Motor neuron (in vitro differentiated cells): Measurements from ENCODE around the gene ARSI. TPM values are rescaled to one million over a fixed set of nuclear protein-coding genes. Genes with fewer than 3 reads are reported as not detected.
"Not testable (repeated sequence)": the region's sequence is repeated elsewhere in the genome, so short reads cannot be mapped to it uniquely, and the experiment has no call there.

ENCODE experiments used
- ATAC-seq, 8 experiments: fragments of 200-7000 bp; cut with Tn5 transposase; replicated peaks in 6 of 8; 2 replicates each; pipeline ENCODE4 v1.8.0; 2021; ENCODE audit warnings: mild to moderate bottlenecking in 8 of 8, moderate library complexity in 8 of 8
- H3K27ac ChIP-seq, 2 donors: fragments of 250-450 bp; sonication (Bioruptor Pico); 2 replicates each; pipeline ENCODE4 v1.9.0; 2021; ENCODE audit warnings: antibody characterized with exemption in 2 of 2, mild to moderate bottlenecking in 2 of 2, moderate library complexity in 1 of 2
- H3K4me1 ChIP-seq, 2 donors: fragments of 250-450 bp; sonication (Bioruptor Pico); replicated peaks in 1 of 2; 2 replicates each; pipeline ENCODE4 v1.6.1; 2021; ENCODE audit warnings: antibody characterized with exemption in 2 of 2, mild to moderate bottlenecking in 2 of 2, moderate library complexity in 1 of 2
- H3K4me3 ChIP-seq, 5 donors: fragments of 250-450 bp; sonication (Bioruptor Pico); 2 replicates each; pipeline ENCODE4 v1.9.0; 2021; ENCODE audit warnings: antibody characterized with exemption in 5 of 5, mild to moderate bottlenecking in 5 of 5, moderate library complexity in 4 of 5
- WGBS, 10 experiments: fragments of 450-650 bp; shearing (Covaris generic); methylation state at CpG; one replicate each; pipeline ENCODE4 v1.0.0; 2022; 5-methylcytosine and 5-hydroxymethylcytosine counted together
- in situ Hi-C, 9 experiments: fragments of 400-800 bp; cut with MboI; loops; one replicate each; pipeline ENCODE4 v1.15.0; 2021; ENCODE audit warnings: low sequenced_read_pairs in 9 of 9, low pct_unique_long_range_greater_than_20kb in 2 of 9; ENCODE audit not compliant: unreplicated experiment in 9 of 9
- total RNA-seq, 8 experiments: library from RNA; unstranded; fragments of 300-600 nt; gene quantifications; 2 replicates each; pipeline versions ENCODE4 v1.2.3 to v1.2.4, GENCODE V29; 2022

The ARSI gene
- total RNA-seq, 8 experiments from 2014 or later, result 0.21 to 3.4 (median 0.49) TPM; not detected in 1

DNA sequence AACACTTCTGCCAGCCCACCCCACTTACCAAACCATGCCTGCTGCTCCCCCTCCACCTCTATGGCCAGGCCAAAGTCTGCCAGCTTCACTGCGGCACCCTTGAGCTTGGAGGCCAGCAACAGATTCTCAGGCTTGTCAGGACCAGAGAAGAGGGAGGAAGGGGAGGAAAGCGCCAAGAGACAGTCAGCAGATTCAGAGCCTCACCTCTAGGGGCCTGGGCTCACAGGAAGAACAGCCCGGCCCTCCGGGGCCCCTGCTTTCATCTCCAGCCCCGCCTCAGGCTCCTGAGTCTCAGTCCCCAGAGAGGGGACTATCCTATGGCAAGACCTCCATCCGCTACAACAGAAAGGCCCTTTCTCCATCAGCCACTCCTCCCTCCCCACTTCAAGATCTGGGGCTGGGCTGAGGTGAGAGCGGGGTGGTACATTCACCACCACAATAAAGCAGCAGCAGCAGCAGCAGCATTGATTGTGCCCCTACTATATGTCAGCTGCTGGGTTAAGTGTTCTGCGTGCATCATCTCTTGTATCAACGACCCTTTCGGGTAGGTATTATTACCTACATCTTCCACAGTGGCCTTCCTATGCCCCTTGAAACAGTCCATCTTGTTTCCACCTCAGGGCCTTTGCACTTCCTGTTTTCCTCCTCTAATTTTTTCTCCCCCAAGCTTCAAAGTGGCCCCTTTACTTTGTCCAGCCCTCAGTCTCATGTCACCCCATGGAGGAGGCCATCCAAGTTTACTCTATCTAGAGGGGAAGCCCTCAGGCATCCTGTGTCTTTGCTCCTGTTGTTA lies 49.1 kb downstream of the ARSI start:
- no peak overlapping the region for H3K27ac ChIP-seq
- no peak overlapping the region for H3K4me3 ChIP-seq
- WGBS, 10 experiments, result 27 to 93% (median 77%) methylated on average over 2 to 6 of the region's 10 CpGs; no CpG with 5 or more reads in 3 of the 10 experiments
- no peak for ATAC-seq
- in situ Hi-C loops, result loop anchor here in 1 of 9 experiments (25.0 kb wide), 1 partner anchor 109 kb away; the partner anchor contains the start of gene TCOF1
- H3K4me1 ChIP-seq, result peaks cover 27 to 33% of the 10 kb centered on the region in 2 donors

DNA sequence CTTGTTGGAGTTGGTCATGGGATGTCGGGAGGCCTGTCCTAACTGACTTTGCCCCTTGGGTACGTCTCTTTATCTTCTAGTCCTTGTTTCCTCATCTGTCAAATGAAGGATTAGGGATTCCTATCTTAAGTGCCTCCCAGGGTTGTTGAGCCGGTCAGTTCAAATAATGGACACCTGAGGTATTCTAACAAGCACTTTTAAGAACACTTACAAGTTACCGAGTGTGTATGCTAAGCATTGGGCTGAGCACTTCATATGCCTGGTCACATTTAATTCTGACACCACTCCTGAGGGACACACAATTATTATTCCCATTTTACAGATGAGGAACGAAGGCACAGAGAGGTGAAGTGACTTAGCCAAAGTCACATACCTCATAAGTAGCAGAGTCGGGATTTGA lies 50.2 kb downstream of the ARSI start:
- in situ Hi-C loops, result loop anchor here in 1 of 9 experiments (25.0 kb wide), 1 partner anchor 110 kb away; the partner anchor contains the start of gene TCOF1
- Histone ChIP-seq H3K4me1 (peaks cover 24 to 25% of the 10 kb centered on the region in 2 donors), H3K27ac (no peak overlapping the region), H3K4me3 (no peak overlapping the region)
- WGBS, 10 experiments, result 68 to 100% (median 95%) methylated on average over 2 to 5 of the region's 6 CpGs; no CpG with 5 or more reads in 1 of the 10 experiments
- no peak for ATAC-seq

DNA sequence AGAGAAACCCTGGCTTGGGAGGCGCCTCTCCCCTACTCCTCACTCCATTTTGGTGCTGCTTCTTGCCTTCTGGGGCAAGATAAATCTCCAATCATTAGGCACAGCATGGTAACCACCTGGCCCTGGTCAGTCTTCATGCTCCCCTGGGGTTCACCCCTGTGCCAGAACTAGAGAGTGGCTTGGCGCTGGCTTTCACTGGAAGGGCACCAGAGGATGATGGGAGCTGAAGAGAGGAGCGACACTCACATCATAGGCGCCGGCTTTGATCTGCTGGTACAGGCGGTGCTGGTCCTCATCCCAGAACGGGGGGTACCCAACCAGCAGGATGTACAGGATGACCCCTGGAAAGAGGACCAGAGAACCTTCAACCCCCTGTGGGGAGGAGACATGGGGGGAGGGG lies 51.2 kb downstream of the ARSI start:
- Histone ChIP-seq H3K4me1 (peaks cover 21% of the 10 kb centered on the region in 2 donors), H3K27ac (no peak overlapping the region), H3K4me3 (no peak overlapping the region)
- ATAC-seq, result no peak
- in situ Hi-C loops, result loop anchor here in 1 of 9 experiments (25.0 kb wide), 1 partner anchor 111 kb away; the partner anchor contains the start of gene TCOF1
- WGBS, 10 experiments, result 73 to 94% (median 85%) methylated on average over 1 to 5 of the region's 7 CpGs; no CpG with 5 or more reads in 4 of the 10 experiments

DNA sequence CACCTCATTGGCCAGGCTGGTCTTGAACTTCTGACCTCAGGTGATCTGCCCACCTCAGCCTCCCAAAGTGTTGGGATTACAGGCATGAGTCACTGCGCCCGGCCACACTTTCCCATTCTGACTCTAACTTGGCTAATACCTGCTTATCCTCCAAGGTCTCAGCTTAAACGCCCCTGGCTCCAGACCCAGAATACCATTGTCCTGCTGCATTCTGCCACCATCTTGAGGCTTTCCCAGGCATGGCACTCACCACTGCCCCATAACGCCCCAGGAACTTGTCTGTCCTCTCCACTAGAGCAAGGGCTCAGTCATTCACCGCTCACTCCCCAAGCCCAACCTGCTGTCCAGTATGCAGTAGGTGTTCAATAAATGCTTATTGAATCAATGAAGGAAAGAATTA lies 53.0 kb downstream of the ARSI start:
- H3K4me1 ChIP-seq, result peaks cover 11 to 13% of the 10 kb centered on the region in 2 donors
- in situ Hi-C loops, result loop anchor here in 1 of 9 experiments (25.0 kb wide), 1 partner anchor 113 kb away; the partner anchor contains the start of gene TCOF1
- H3K27ac ChIP-seq, result no peak overlapping the region
- no peak overlapping the region for H3K4me3 ChIP-seq
- 67 to 100% (median 92%) methylated on average over 1 to 3 of the region's 5 CpGs; no CpG with 5 or more reads in 3 of the 10 experiments for WGBS, 10 experiments
- ATAC-seq, result no peak

- in situ Hi-C loops, result no loop called here
Measured at GRCh38 chr5:150248946-150249345, 53.8 kb downstream of the ARSI start.

GRCh38 chr5:150248493-150248892 lies 54.2 kb downstream of the ARSI start:
- H3K27ac ChIP-seq, H3K4me3 ChIP-seq, in situ Hi-C loops, ATAC-seq: not testable (repeated sequence)
- peaks cover 8 to 11% of the 10 kb centered on the region in 2 donors for H3K4me1 ChIP-seq
- WGBS, 10 experiments, result 70 to 100% (median 80%) methylated on average over 1 to 3 of the region's 6 CpGs; no CpG with 5 or more reads in 5 of the 10 experiments

More at GRCh38 chr5:150248946-150249345, 53.8 kb downstream of the ARSI start:
- H3K4me3 ChIP-seq, result no peak overlapping the region
- H3K27ac ChIP-seq, result peak overlapping the region in 1 of 2 donors; percentile 23
- 100% methylated on average over 3 of the region's 3 CpGs; no CpG with 5 or more reads in 9 of the 10 experiments for WGBS, 10 experiments
- peaks cover 8 to 11% of the 10 kb centered on the region in 2 donors for H3K4me1 ChIP-seq
- ATAC-seq, result no peak

DNA sequence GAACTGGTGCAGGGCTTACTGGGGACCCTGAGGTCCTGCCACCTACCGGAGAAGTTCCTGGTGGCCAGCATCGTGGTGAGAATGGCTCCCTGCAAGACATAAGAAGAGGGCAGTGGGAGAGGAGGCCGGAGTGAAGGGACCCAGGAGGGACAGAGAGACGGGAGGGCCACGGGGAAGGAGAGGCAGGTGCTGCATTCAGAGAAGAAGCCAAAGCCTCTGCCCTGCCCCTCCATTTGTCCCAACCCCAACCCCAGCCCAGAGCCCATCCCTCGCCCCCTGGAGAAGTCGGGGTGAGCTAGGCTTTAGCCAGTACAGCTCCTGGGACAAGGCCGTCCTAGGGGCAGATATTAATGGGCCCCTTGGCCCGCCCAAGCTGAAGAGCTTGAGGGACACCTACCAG lies 55.0 kb downstream of the ARSI start:
- Histone ChIP-seq H3K4me1 (peaks cover 8 to 11% of the 10 kb centered on the region in 2 donors), H3K4me3 (no peak overlapping the region), H3K27ac (no peak overlapping the region)
- ATAC-seq, result no peak
- in situ Hi-C loops, result no loop called here
- 83 to 96% methylated on average over 1 to 4 of the region's 9 CpGs; no CpG with 5 or more reads in 8 of the 10 experiments for WGBS, 10 experiments

DNA sequence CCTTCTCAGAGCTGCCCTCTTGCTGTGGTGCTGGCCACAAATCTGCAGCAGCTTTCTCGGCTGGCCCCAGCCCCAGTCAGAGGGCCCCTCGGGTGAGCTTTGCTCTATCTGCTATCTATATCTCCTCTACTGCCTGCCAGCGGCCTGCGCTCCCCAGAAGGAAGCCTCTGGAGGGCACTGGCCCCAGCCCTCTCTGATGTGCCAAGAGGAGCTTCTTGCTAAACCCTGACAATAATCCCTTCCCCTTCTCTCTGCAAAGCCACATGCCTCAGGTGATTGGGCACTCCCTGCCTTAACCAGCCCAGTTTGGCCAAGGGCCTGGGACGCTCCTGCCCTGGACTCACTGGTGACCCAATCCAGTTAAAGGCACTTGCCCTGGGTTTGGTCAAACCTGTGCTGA lies 55.9 kb downstream of the ARSI start:
- in situ Hi-C loops, result no loop called here
- WGBS, 10 experiments, result 93 to 100% methylated on average over 1 to 3 of the region's 5 CpGs; no CpG with 5 or more reads in 8 of the 10 experiments
- H3K27ac ChIP-seq, result no peak overlapping the region
- no peak for ATAC-seq
- no peak overlapping the region for H3K4me3 ChIP-seq
- H3K4me1 ChIP-seq, result peaks cover 11 to 12% of the 10 kb centered on the region in 2 donors

- 82 to 100% (median 96%) methylated on average over 1 to 5 of the region's 5 CpGs; no CpG with 5 or more reads in 2 of the 10 experiments for WGBS, 10 experiments
- H3K4me3 ChIP-seq, result no peak overlapping the region
- ATAC-seq, result no peak
- in situ Hi-C loops, result no loop called here
- H3K4me1 ChIP-seq, result peaks cover 13 to 14% of the 10 kb centered on the region in 2 donors
- H3K27ac ChIP-seq, result no peak overlapping the region
Measured at GRCh38 chr5:150246429-150246828, 56.3 kb downstream of the ARSI start.

Other genes with a start within 250 kb of the ARSI start
- gene CSF1R, start 216.4 kb downstream of the ARSI start, total RNA-seq, result under 1 TPM; 0.16 to 0.94 (median 0.53) TPM
- 10 to 100 TPM in 3 of 8 experiments, 1 to 10 TPM in 4, under 1 TPM in 1; 0.38 to 42.4 (median 4.6) TPM for gene PDGFRB, start 147.1 kb downstream of the ARSI start, total RNA-seq
- under 1 TPM in 6 of 8 experiments, not detected in 2; 0.05 to 0.84 (median 0.36) TPM for gene CDX1, start 136.1 kb downstream of the ARSI start, total RNA-seq
- gene SLC6A7, start 112.8 kb downstream of the ARSI start, total RNA-seq, result 1 to 10 TPM in 1 of 8 experiments, under 1 TPM in 6, not detected in 1; 0.07 to 1.9 (median 0.14) TPM
- 1 to 10 TPM in 5 of 8 experiments, under 1 TPM in 3; 0.13 to 5.6 (median 2.7) TPM for gene CAMK2A, start 13.1 kb downstream of the ARSI start, total RNA-seq
- 10 to 100 TPM; 10.9 to 51.4 (median 17.9) TPM for gene TCOF1, start 54.8 kb upstream of the ARSI start, total RNA-seq
- 1 to 10 TPM in 5 of 8 experiments, under 1 TPM in 2, not detected in 1; 0.36 to 3.3 (median 1.7) TPM for gene CD74, start 110.0 kb upstream of the ARSI start, total RNA-seq
- 1,000 to 10,000 TPM; 1,897 to 6,053 (median 4,324) TPM for gene RPS14, start 146.8 kb upstream of the ARSI start, total RNA-seq
- gene NDST1, start 205.2 kb upstream of the ARSI start, total RNA-seq, result 10 to 100 TPM; 12.8 to 46.0 (median 28.5) TPM